Urinary bladder (tissue), 4 donors: ENCODE measurements around the gene DEGS1. TPM values are rescaled to one million over a fixed set of nuclear protein-coding genes. Genes with fewer than 3 reads are reported as not detected.

Source experiments
- DNase-seq: peaks from one replicate; pipeline ENCODE4 v3.0.0-alpha.2; 2015; ENCODE audit errors: extremely low spot score
- H3K27ac ChIP-seq: one replicate; pipeline ENCODE4 v1.5.1; 2013; ENCODE audit warnings: low read depth, mild to moderate bottlenecking, moderate library complexity
- H3K36me3 ChIP-seq: one replicate; pipeline ENCODE4 v1.6.1; 2013; ENCODE audit warnings: mild to moderate bottlenecking, moderate library complexity; ENCODE audit not compliant: insufficient read depth
- H3K4me1 ChIP-seq: one replicate; pipeline ENCODE4 v1.6.1; 2013; ENCODE audit warnings: mild to moderate bottlenecking, moderate library complexity; ENCODE audit not compliant: insufficient read depth
- H3K4me3 ChIP-seq: one replicate; pipeline ENCODE4 v1.5.1; 2013; ENCODE audit warnings: low read depth, low read length
- WGBS: extraction: QIAGEN DNeasy Blood & Tissue Kit; methylation state at CpG from one replicate; pipeline ENCODE4 v1.1.7; 2013; 5-methylcytosine and 5-hydroxymethylcytosine counted together
- polyA plus RNA-seq: library from polyadenylated mRNA; stranded (reverse); fragments of 200-250 nt; gene quantifications from one replicate; pipeline ENCODE4 v1.2.3, GENCODE V29; 2013
- total RNA-seq: library from RNA; depleted of rRNA; stranded (reverse); fragments of >200 nt; gene quantifications from one replicate; pipeline ENCODE4 v1.2.3, GENCODE V29; 2014
- donor health status: healthy with polysubstance abuse.
- donor health status: healthy.

DEGS1 gene
- total RNA-seq (95.5 TPM), polyA plus RNA-seq (91.9 TPM)

GRCh38 chr1:224182866-224183590 is at the start of gene DEGS1:
Gene DEGS1 (plus strand): TSS chr1:224183240. CDS start chr1:224183337, 97 bp downstream.
- H3K27ac ChIP-seq = peak within 1 kb of the TSS; percentile 90
- under 1% methylated on average over 93 of the region's 94 CpGs for WGBS
- peaks cover 3% of the 10 kb centered on the region for H3K4me1 ChIP-seq
- DNase-seq = no peak
- H3K36me3 ChIP-seq = no peaks in the 10 kb centered on the region
- peak within 1 kb of the TSS; percentile 79 for H3K4me3 ChIP-seq

GRCh38 chr1:224133741-224134299 is 49.2 kb upstream of the DEGS1 start:
- Histone ChIP-seq H3K4me1 (no peaks in the 10 kb centered on the region), H3K4me3 (no peak overlapping the region), H3K27ac (no peak overlapping the region), H3K36me3 (no peaks in the 10 kb centered on the region)
- WGBS = 79% methylated on average over 5 of the region's 5 CpGs
- no peak for DNase-seq

GRCh38 chr1:224137518-224137917 is 45.5 kb upstream of the DEGS1 start:
- Histone ChIP-seq H3K4me3 (no peak overlapping the region), H3K27ac (no peak overlapping the region), H3K4me1 (no peaks in the 10 kb centered on the region), H3K36me3 (no peaks in the 10 kb centered on the region)
- no peak for DNase-seq

- H3K36me3 ChIP-seq = no peaks in the 10 kb centered on the region
- whole genome bisulfite sequencing = 67% methylated on average over 3 of the region's 3 CpGs
These were observed 44.8 kb upstream of the DEGS1 start for GRCh38 chr1:224138198-224138597.

GRCh38 chr1:224141693-224142092 is 41.3 kb upstream of the DEGS1 start:
- no peaks in the 10 kb centered on the region for H3K36me3 ChIP-seq
- WGBS = 98% methylated on average over 3 of the region's 3 CpGs

More at GRCh38 chr1:224138198-224138597, 44.8 kb upstream of the DEGS1 start:
- no peaks in the 10 kb centered on the region for H3K4me1 ChIP-seq
- no peak overlapping the region for H3K4me3 ChIP-seq
- H3K27ac ChIP-seq = no peak overlapping the region
- no peak for DNase-seq

GRCh38 chr1:224149709-224150108 is 33.3 kb upstream of the DEGS1 start:
- no peak overlapping the region for H3K27ac ChIP-seq
- H3K36me3 ChIP-seq = no peaks in the 10 kb centered on the region
- no peaks in the 10 kb centered on the region for H3K4me1 ChIP-seq
- no peak overlapping the region for H3K4me3 ChIP-seq
- WGBS = 68% methylated on average over 1 of the region's 1 CpG
- no peak for DNase-seq

More at GRCh38 chr1:224141693-224142092, 41.3 kb upstream of the DEGS1 start:
- H3K4me3 ChIP-seq = no peak overlapping the region
- no peak for DNase-seq
- no peaks in the 10 kb centered on the region for H3K4me1 ChIP-seq
- no peak overlapping the region for H3K27ac ChIP-seq

GRCh38 chr1:224151117-224151516 is 31.9 kb upstream of the DEGS1 start:
- Histone ChIP-seq H3K27ac (no peak overlapping the region), H3K36me3 (no peaks in the 10 kb centered on the region), H3K4me1 (no peaks in the 10 kb centered on the region), H3K4me3 (no peak overlapping the region)
- no peak for DNase-seq
- WGBS = 77% methylated on average over 3 of the region's 3 CpGs

- no peak for DNase-seq
- no peaks in the 10 kb centered on the region for H3K4me1 ChIP-seq
- no peak overlapping the region for H3K27ac ChIP-seq
- H3K36me3 ChIP-seq = peaks cover 4% of the 10 kb centered on the region
- 90% methylated on average over 11 of the region's 11 CpGs for WGBS
- no peak overlapping the region for H3K4me3 ChIP-seq
These were observed 25.7 kb upstream of the DEGS1 start for GRCh38 chr1:224157316-224157715.

- H3K36me3 ChIP-seq = peaks cover 4% of the 10 kb centered on the region
These were observed 23.5 kb upstream of the DEGS1 start for GRCh38 chr1:224159541-224159940.

GRCh38 chr1:224160171-224160682 is 22.8 kb upstream of the DEGS1 start:
- H3K36me3 ChIP-seq = peaks cover 4% of the 10 kb centered on the region
- 73% methylated on average over 9 of the region's 9 CpGs for WGBS
- no peak for DNase-seq
- no peak overlapping the region for H3K27ac ChIP-seq
- no peaks in the 10 kb centered on the region for H3K4me1 ChIP-seq
- H3K4me3 ChIP-seq = no peak overlapping the region

More at GRCh38 chr1:224159541-224159940, 23.5 kb upstream of the DEGS1 start:
- Histone ChIP-seq H3K27ac (no peak overlapping the region), H3K4me1 (no peaks in the 10 kb centered on the region), H3K4me3 (no peak overlapping the region)
- no peak for DNase-seq
- 59% methylated on average over 6 of the region's 6 CpGs for WGBS

- 96% methylated on average over 8 of the region's 8 CpGs for WGBS
- H3K27ac ChIP-seq = no peak overlapping the region
- DNase-seq = no peak
These were observed 20.3 kb upstream of the DEGS1 start for GRCh38 chr1:224162768-224163167.

GRCh38 chr1:224163311-224163710 is 19.7 kb upstream of the DEGS1 start:
- 60% methylated on average over 2 of the region's 2 CpGs for WGBS
- H3K27ac ChIP-seq = no peak overlapping the region
- H3K36me3 ChIP-seq = peaks cover 3% of the 10 kb centered on the region
- no peaks in the 10 kb centered on the region for H3K4me1 ChIP-seq
- no peak overlapping the region for H3K4me3 ChIP-seq
- no peak for DNase-seq

More at GRCh38 chr1:224162768-224163167, 20.3 kb upstream of the DEGS1 start:
- no peaks in the 10 kb centered on the region for H3K4me1 ChIP-seq
- H3K4me3 ChIP-seq = no peak overlapping the region
- H3K36me3 ChIP-seq = peaks cover 3% of the 10 kb centered on the region

GRCh38 chr1:224168859-224169380 is 14.1 kb upstream of the DEGS1 start:
- Histone ChIP-seq H3K4me3 (no peak overlapping the region), H3K27ac (no peak overlapping the region), H3K36me3 (no peaks in the 10 kb centered on the region), H3K4me1 (no peaks in the 10 kb centered on the region)
- 20% methylated on average over 5 of the region's 5 CpGs for WGBS
- DNase-seq = no peak

GRCh38 chr1:224169718-224170270 is 13.2 kb upstream of the DEGS1 start:
- WGBS = 95% methylated on average over 4 of the region's 4 CpGs
- Histone ChIP-seq H3K4me3 (no peak overlapping the region), H3K27ac (no peak overlapping the region), H3K36me3 (no peaks in the 10 kb centered on the region), H3K4me1 (no peaks in the 10 kb centered on the region)
- no peak for DNase-seq
